ENCODE measurements around the gene FRYL.
"Not testable (repeated sequence)": the region's sequence is repeated elsewhere in the genome, so short reads cannot be mapped to it uniquely, and the experiment has no call there.

Gene FRYL

DNA sequence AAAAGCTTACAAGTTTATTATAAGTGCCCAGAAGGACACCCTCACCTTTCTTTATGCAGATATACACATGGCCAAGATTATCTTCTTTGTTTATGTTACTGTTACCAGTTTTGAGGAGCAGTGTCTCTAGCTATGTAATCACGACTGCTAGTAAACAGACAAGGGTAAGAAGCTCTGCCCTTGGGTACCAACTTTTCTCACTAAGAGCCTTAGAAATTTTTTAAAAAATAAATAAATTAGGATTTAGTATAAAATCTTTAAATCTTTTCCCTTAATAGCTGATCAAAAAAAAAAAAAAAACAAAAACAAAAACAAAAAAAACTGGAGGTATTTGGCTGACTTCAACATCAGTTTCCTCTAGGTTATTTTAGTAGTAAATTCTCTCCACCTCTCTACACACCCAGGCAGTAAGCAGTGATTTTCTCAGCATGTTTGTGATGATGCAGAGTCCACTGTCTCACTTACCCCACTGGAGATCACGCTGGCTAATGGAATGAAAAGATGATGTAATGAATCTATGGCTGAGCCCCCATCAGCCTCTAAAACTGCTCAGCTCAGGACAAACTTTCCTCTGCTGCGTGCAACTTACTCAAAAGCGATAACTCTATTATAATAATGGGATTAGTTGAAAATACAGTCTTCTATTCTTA is 125.9 kb downstream of the FRYL start:
- Mint-ChIP-seq H3K9me3 (no peaks in the 10 kb centered on the region), H3K27me3 (ENCODE audit: low read depth) (no peaks in the 10 kb centered on the region), H3K4me1 (ENCODE audit: low read depth) (peaks cover 27% of the 10 kb centered on the region), H3K36me3 (ENCODE audit: low read depth) (peaks cover 12% of the 10 kb centered on the region), H3K27ac (no peak overlapping the region), H3K4me3 (no peak overlapping the region)

DNA sequence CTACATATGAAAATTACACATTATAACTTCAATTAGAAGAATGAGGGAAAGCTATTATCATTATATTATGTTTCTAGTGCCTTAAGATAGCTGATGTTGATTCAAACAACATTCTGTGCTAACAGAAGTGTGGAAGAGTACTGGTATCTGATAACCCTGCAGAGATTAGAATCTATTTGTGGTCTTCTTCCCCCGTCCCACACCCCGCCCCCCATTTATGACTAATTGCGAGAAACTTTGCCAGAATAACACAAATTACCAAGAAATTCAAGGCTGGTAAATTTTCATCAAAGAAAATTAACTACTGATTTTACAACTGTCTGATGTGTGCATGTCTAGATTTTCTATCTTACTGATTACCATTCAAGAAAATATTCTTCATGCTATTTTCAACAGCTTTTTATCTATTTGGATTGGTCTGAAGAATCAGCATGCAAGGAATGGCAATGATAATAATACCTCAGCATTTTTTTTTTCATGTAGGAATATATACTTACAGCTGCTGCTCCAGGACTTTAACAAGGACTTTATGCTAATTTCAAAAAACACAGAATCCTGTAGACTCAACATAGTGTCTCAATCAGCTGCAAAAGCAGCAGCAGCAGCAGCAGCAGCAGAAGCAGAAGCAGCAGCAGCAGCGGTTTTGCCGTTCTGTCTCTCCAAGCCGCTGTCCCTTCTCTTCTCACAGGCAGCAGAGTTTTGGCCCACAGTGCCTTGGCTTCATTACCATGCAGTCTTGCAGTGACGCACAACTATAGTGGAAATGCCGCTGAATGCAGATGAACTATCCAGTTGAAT is 126.7 kb downstream of the FRYL start:
- H3K4me3 Mint-ChIP-seq: no peak overlapping the region
- no peaks in the 10 kb centered on the region for H3K9me3 Mint-ChIP-seq
- H3K4me1 Mint-ChIP-seq (ENCODE audit: low read depth): peaks cover 27% of the 10 kb centered on the region
- H3K27ac Mint-ChIP-seq: no peak overlapping the region
- no peaks in the 10 kb centered on the region for H3K27me3 Mint-ChIP-seq (ENCODE audit: low read depth)
- peaks cover 10% of the 10 kb centered on the region for H3K36me3 Mint-ChIP-seq (ENCODE audit: low read depth)

DNA sequence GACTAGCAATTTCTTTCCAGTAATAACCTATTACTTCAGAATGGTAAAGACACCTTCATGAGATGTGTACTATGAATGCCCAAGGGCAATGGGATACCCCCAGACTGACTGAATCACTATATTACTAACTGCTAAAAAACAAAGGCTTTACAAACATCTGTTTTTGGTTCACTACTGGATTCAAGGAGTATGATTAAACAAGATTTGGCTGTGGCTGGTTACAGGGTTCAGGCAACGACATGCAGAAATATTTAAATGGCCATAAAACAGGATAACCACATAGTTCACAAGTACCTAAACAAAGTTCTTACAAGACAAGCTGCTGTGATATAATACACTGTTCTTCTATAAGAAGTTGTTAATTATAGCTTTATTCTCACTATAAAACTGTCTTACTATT is 128.2 kb downstream of the FRYL start:
- Mint-ChIP-seq H3K36me3 (ENCODE audit: low read depth) (peaks cover 10% of the 10 kb centered on the region), H3K27me3 (ENCODE audit: low read depth) (no peaks in the 10 kb centered on the region), H3K4me1 (ENCODE audit: low read depth) (peaks cover 27% of the 10 kb centered on the region), H3K4me3 (no peak overlapping the region), H3K9me3 (no peaks in the 10 kb centered on the region), H3K27ac (no peak overlapping the region)

DNA sequence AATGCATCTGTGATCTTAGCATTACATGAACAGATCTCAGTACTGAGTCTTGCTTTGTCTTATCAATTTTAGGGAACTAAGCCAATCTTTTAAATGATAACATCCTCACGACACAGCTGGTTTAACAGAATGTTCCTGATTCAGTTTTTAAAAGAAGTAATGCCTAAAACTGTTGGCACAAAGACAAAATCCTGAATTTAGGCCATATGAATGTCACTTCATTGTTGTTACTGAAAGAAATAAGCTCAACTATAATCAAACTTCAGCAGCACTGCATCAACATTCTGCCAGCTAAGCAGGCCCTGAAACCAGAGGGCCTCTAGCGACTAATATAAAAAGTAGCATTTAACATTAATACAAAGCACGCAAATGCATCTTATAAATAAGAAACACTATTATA is 130.6 kb downstream of the FRYL start:
- no peak overlapping the region for H3K4me3 Mint-ChIP-seq
- no peaks in the 10 kb centered on the region for H3K9me3 Mint-ChIP-seq
- peaks cover 20% of the 10 kb centered on the region for H3K4me1 Mint-ChIP-seq (ENCODE audit: low read depth)
- no peaks in the 10 kb centered on the region for H3K27me3 Mint-ChIP-seq (ENCODE audit: low read depth)
- no peak overlapping the region for H3K27ac Mint-ChIP-seq
- H3K36me3 Mint-ChIP-seq (ENCODE audit: low read depth): peaks cover 10% of the 10 kb centered on the region

DNA sequence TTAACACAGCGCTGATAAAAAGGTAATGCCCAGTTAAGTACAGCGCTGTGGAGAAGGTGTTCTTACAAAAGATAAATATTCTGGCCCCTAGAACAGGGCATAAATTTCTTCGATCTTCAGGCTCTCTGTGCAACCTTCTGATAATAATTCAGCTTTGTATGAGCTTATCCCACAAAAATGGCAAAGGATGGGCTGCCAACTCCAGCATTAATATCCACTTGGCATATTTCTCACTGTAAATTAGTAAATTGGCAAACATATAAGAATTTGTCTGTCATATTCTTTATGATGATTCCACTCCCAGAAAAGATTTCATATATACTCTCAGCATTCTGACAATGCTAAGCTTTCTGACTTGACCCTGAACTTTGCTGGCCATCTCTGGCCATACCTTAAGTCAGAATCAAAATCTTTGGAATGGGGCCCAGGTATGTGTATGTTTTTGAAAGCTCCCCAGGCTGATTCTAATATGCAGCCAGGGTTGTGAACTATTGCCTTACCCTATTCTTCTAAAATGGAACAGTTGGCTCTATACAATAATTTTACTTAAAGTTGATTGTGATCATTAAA is 134.8 kb downstream of the FRYL start:
- H3K9me3 Mint-ChIP-seq: no peaks in the 10 kb centered on the region
- H3K27me3 Mint-ChIP-seq (ENCODE audit: low read depth): no peaks in the 10 kb centered on the region
- no peak overlapping the region for H3K4me3 Mint-ChIP-seq
- H3K4me1 Mint-ChIP-seq (ENCODE audit: low read depth): peaks cover 2% of the 10 kb centered on the region
- no peak overlapping the region for H3K27ac Mint-ChIP-seq
- peaks cover 2% of the 10 kb centered on the region for H3K36me3 Mint-ChIP-seq (ENCODE audit: low read depth)

DNA sequence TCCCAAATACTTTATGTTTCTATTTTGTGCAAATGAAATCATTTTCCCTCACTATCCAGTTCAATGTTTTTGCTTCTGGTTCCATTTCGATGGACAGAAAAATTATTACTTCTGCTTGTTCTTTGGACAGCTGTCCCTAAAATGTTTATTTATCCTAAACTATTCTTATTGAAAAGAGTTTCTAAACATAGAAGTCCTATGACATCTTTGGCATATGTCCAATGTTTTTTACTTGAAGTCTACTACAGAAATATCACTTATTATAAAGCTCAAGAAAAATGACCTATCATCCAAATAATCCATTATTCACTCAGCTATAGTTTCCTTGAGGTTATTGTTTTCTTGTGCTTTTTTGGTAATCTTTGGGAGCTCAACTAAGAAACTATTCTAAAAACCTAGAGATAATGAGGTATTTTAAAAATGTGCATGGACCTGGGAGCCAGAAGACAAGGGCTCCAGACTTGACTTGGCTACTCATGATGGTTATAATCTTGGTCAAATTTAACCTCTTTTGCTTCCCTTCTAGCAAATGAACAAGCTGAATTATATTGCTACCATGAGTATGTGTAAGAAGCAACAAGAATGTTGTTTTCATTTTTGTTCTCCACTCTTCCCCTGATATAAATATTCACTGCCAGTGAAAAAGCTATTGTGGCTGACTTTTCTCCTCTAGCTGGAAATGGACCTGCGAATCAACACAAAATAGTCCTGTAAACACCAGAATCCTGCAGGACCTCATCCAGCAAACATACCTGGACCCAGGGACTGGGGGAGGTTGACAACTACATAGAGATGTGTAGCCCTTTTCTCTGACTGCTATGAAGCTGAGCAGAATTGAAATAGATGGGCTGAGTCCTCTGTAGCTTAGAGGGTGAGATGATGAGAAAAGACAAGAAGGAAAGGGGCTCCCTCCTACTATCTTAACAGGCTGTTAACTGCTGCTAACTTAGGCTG is 137.4 kb downstream of the FRYL start:
- no peak overlapping the region for H3K4me3 Mint-ChIP-seq
- H3K27ac Mint-ChIP-seq: no peak overlapping the region
- no peaks in the 10 kb centered on the region for H3K9me3 Mint-ChIP-seq
- peaks cover 1% of the 10 kb centered on the region for H3K36me3 Mint-ChIP-seq (ENCODE audit: low read depth)
- H3K4me1 Mint-ChIP-seq (ENCODE audit: low read depth): no peaks in the 10 kb centered on the region
- no peaks in the 10 kb centered on the region for H3K27me3 Mint-ChIP-seq (ENCODE audit: low read depth)

DNA sequence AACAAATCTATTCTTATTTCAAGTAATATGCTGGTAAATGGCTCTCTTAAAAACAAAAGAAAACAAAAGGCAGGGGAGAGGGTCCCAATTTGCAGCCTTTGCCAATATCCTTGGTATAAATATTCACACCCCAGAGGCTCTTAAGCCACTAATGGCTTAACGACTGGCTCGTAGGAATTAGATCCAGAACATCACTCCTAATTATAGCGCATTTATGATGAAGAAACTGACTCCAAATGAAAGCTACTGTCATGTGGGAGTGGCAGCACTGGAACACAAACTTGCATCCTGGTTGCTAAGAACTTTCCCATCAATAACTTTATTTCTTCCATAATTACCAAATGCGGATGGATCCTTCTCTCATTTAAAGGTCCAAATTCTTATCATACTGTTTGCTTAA is 138.7 kb downstream of the FRYL start:
- H3K27ac Mint-ChIP-seq: no peak overlapping the region
- no peaks in the 10 kb centered on the region for H3K27me3 Mint-ChIP-seq (ENCODE audit: low read depth)

DNA sequence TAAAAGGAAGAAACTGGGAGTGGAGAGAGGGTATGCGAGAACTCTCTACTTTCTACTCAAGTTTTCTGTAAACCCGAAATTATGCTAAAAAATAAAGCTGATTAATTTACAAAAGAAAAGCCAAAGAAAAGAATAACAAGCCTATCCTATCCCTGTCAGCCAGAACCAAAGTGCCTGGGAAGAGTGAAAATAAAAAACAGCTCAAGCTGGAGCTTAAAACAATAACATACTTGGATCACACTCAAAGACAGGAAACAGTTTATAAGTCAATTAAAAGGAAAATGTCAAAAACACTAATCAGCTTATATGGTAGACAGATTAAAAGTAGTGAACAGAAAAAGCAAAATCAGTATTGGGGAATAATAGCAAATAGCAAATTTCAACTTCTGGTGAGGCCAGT is 139.4 kb downstream of the FRYL start:
- no peak overlapping the region for H3K27ac Mint-ChIP-seq
- peaks cover 1% of the 10 kb centered on the region for H3K4me1 Mint-ChIP-seq (ENCODE audit: low read depth)
- no peaks in the 10 kb centered on the region for H3K9me3 Mint-ChIP-seq
- H3K36me3 Mint-ChIP-seq (ENCODE audit: low read depth): peaks cover 1% of the 10 kb centered on the region
- no peaks in the 10 kb centered on the region for H3K27me3 Mint-ChIP-seq (ENCODE audit: low read depth)
- no peak overlapping the region for H3K4me3 Mint-ChIP-seq

More for the DNA sequence above, 138.7 kb downstream of the FRYL start:
- H3K4me1 Mint-ChIP-seq (ENCODE audit: low read depth): no peaks in the 10 kb centered on the region
- no peak overlapping the region for H3K4me3 Mint-ChIP-seq
- no peaks in the 10 kb centered on the region for H3K9me3 Mint-ChIP-seq
- H3K36me3 Mint-ChIP-seq (ENCODE audit: low read depth): peaks cover 1% of the 10 kb centered on the region

DNA sequence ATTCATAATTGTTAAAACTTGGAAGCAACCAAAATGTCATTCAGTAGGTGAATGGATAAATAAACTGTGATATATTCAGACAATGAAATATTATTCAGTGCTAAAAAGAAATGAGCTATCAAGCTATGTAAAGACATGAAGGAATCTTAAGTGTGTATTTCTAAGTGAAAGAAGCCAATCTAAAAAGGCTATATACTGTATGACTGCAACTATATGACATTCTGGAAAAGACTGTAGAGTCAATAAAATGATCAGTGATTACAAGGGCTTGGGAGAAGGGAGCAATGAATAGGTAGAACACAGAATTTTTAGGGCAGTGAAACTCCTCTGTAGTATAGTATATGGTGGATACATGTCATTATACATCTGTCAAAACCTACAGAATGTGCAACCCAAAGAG is 139.9 kb downstream of the FRYL start:
- no peak overlapping the region for H3K4me3 Mint-ChIP-seq
- H3K9me3 Mint-ChIP-seq: no peaks in the 10 kb centered on the region
- H3K36me3 Mint-ChIP-seq (ENCODE audit: low read depth): peaks cover 1% of the 10 kb centered on the region
- peaks cover 1% of the 10 kb centered on the region for H3K4me1 Mint-ChIP-seq (ENCODE audit: low read depth)
- H3K27ac Mint-ChIP-seq: no peak overlapping the region
- no peaks in the 10 kb centered on the region for H3K27me3 Mint-ChIP-seq (ENCODE audit: low read depth)

DNA sequence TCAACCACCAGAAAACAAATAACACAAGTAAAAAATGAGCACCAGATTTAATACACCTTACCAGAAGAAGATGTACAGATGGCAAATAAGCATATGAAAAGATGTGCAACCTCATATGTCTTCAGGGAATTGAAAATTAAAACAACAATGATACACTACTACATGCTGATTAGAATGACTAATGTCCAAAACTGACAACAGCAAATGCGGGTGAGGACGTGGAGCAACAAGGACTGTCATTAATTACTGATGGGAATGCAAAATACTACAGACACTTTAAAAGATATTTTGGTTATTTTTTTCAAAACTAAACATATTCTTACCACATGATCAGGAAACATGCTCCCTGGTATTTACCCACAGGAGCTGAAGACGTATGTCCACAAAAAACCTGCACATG is 140.3 kb downstream of the FRYL start:
- Mint-ChIP-seq H3K4me1 (ENCODE audit: low read depth) (peaks cover 1% of the 10 kb centered on the region), H3K4me3 (no peak overlapping the region), H3K27ac (no peak overlapping the region), H3K36me3 (ENCODE audit: low read depth) (peaks cover 1% of the 10 kb centered on the region), H3K9me3 (no peaks in the 10 kb centered on the region), H3K27me3 (ENCODE audit: low read depth) (no peaks in the 10 kb centered on the region)

DNA sequence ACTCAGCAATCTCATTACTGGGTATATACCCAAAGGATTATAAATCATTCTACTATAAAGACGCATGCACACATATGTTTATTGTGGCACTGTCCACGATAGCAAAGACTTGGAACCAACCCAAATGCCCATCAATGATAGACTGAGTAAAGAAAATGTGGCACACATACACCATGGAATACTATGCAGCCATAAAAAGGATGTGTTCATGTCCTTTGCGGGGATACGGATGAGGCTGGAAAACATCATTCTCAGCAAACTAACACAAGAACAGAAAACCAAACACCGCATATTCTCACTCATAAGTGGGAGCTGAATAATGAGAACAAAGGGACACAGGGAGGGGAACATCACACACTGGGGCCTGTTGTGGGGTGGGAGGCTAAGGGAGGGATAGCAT is 141.5 kb downstream of the FRYL start:
- H3K27me3 Mint-ChIP-seq (ENCODE audit: low read depth); H3K27ac Mint-ChIP-seq; H3K4me1 Mint-ChIP-seq (ENCODE audit: low read depth); H3K36me3 Mint-ChIP-seq (ENCODE audit: low read depth); H3K4me3 Mint-ChIP-seq; H3K9me3 Mint-ChIP-seq: not testable (repeated sequence)

DNA sequence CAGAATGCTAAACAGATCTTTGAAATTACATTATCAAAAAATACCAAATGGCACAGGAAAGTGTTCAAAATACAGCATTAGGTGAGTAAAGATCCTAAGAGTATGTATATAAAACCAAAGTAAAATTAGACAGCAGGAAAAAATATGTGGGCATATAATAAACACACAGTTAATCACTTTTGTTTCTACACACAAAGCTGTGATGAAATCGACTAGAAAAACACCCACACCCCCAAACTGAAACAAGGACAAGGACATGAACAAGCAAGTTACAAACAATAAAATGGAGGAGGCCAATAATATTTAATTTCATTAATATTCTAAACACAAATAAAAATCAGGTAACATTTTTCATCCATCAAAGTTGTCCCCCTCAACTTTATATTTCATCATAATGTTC is 143.2 kb downstream of the FRYL start:
- no peaks in the 10 kb centered on the region for H3K27me3 Mint-ChIP-seq (ENCODE audit: low read depth)
- no peaks in the 10 kb centered on the region for H3K9me3 Mint-ChIP-seq
- no peak overlapping the region for H3K4me3 Mint-ChIP-seq
- peaks cover 1% of the 10 kb centered on the region for H3K36me3 Mint-ChIP-seq (ENCODE audit: low read depth)
- no peak overlapping the region for H3K27ac Mint-ChIP-seq
- peaks cover 1% of the 10 kb centered on the region for H3K4me1 Mint-ChIP-seq (ENCODE audit: low read depth)

DNA sequence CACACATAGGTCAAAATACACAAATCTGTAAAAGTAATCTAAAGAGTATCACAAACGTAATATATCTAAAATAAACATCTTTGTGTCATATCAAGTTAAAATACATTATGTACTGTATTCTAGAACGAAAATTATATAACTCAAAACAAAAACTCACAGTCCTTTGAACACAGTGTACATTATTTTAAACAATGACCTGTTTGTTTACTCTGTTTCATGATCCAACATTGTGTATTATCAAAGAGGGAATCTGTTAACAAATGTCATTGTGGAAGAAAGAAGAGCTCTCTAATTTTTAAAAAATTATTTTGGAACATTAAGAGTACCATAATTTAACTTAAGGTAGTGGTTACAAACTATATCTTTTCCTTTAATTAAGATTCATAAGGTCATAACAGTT is 144.1 kb downstream of the FRYL start:
- no peak overlapping the region for H3K27ac Mint-ChIP-seq
- no peak overlapping the region for H3K4me3 Mint-ChIP-seq
- no peaks in the 10 kb centered on the region for H3K27me3 Mint-ChIP-seq (ENCODE audit: low read depth)
- H3K36me3 Mint-ChIP-seq (ENCODE audit: low read depth): peaks cover 1% of the 10 kb centered on the region
- H3K9me3 Mint-ChIP-seq: no peaks in the 10 kb centered on the region
- peaks cover 1% of the 10 kb centered on the region for H3K4me1 Mint-ChIP-seq (ENCODE audit: low read depth)

DNA sequence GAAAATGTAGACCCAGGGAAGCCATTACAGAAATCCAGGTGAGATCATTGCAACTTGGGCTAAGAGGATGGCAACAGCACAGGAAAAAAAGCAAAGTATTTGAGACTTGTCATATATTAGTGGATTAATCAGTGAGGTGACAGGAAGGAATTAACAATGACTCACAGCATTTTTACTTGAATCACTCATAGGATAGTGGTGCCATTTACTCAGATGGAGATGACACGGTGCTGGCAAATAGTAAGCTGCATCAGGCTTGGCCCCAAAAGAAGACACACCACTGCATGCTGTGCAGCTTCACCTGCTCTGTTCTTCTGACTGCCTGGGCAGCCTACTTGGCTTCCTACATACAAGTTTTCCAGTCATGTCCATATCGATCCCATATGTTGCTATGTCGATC is 144.8 kb downstream of the FRYL start:
- Mint-ChIP-seq H3K36me3 (ENCODE audit: low read depth) (peaks cover 1% of the 10 kb centered on the region), H3K27me3 (ENCODE audit: low read depth) (no peaks in the 10 kb centered on the region), H3K4me1 (ENCODE audit: low read depth) (peaks cover 2% of the 10 kb centered on the region), H3K4me3 (no peak overlapping the region), H3K9me3 (no peaks in the 10 kb centered on the region), H3K27ac (no peak overlapping the region)
